Activated CD4-positive, alpha-beta T cell treated with anti-CD3 and anti-CD28 coated beads for 1 hour (primary cell): ENCODE measurements around the gene LYZL4.

Experiments used
- DNase-seq: peaks from one replicate; pipeline ENCODE4 v3.0.0-alpha.2; 2020

LYZL4 gene

DNA sequence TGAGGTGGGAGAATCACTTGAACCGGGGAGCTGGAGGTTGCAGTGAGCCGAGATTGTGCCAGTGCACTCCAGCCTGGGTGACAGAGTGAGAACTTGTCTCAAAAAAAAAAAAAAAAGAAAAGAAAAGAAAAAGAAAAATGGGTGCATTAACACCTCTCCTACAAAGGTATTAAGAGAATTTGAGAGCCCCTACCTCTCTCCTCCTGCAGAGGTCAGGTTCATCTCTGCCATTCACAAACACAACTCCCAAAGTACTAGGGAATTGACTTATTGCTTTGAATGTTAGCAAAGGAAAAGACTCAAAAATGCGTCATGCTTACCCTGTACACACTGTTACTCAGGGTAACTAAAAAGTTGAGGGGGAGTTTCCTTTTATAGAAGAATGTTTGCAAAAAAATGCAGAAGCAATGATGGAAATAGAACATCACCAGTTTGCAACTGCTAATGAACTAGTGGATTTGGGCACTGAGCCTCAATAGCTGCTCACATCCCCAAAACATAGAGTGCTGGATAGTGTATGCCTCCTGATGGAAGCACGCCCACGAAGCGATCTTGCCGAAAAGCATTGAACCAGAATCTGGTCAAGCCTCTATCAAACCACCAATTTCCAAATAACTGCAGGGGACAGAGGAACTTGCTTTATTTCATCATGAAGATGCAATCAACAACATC is 15.5 kb upstream of the LYZL4 start:
- no peak for DNase-seq

DNA sequence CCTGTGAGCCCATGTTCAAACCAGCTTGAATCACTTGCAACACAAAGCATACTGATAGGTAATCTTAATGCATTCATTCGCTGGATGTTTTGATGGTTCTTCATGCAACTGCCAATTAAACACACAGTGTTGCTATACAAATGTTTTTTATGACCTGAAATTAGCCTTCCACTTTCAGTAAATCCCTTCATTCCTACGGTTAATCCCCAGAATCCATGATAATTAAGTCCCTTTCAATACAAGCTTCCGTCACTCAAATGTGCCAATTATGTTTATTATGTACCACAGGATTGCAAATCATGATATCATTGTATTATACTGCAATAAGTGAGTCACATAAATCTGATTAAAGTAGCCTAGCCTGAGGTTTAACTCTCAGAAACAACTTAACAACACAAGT is 14.5 kb upstream of the LYZL4 start:
- no peak for DNase-seq

DNA sequence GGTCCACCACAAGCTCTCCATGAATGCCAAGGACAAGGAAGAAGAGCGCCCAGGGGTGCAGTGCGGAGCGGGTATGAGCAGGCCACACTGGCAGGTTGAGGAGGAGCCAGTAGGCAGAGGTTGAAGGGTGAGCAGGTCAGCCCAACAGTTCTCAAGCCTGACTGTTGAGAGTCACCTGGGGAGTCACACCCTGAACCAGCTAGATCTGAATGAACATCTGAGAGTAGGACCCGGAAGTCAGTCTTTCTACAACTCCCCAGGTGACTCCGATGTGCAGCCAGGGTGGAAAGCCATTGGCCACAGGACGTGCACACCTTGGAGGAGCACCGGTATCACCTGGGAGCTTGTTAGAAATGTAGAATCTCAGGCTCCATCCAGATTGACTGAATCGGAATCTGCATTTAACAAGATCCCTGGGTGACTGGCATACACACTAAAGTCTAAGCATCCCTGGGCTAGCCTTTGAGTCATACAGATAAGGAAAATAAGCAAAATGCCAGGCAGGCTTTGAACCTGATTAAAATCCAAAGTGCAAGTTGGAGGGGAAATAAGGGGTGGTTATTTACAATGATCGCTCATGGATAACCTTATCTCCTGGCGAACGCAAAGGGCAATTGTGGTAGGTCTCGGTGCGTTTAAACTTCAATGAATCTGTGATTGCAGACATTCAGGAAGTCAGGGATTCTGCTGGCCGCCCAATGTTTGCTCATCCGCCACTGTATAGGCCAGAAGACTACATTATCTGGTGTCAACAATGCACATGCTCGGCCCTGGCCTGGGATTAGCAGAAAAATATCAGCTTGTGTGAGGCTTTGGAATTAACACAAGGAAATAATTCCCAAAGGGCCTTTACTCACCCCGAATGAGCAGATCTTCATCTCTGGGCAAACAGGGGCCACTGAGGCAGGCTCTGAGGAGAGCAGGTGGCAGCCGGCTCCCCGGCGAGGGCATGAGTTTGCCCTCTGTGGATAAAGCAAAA is 11.7 kb upstream of the LYZL4 start:
- no peak for DNase-seq

DNA sequence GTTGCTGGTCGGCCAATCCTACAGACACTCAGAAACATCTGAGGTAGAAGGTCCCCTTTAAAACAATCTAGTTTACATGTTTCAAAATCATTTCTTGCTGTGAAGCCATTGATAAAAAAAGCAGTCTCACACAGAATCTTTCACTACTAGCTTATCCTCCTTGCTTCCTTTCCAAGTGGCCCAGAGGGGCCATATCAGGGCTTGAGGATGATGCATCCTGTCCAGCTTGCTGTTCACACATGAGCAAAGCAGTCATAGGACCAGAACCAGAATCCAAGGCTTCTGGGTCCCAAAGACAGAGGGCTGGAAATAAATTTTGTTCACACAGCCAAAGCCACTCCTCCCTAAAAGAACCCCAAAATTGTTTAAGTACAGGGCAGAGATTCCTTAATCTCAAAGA is 9.2 kb upstream of the LYZL4 start:
- DNase-seq = no peak

DNA sequence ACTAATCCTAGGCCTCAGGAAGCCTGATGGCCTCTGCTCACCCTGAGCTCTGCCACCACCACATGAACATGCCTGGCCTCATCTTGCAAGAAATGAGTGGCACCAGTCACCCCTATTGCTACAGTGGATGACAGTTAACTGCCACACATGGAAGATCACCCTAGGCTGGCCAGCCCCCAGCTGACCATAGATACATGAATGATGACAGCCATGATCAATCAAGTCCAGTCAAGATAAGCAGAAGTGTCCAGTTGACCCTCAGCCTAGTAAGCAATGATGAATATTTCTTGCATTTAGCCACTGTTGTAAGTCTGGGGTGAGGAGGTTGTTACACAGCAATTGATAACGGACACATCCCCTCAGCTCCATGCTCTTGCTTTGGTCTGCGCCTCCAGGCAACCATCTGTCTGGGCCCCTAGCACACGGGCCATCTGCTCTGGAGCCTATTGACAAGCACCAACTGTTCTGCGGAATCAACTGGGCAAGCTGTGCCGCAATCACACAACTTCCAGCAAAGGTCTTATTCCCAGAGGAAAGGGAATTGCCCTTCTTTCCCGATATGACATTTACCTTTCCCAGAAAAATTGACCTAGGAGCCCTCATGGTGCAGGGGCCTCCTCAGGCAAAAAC is 2.2 kb upstream of the LYZL4 start:
- no peak for DNase-seq

DNA sequence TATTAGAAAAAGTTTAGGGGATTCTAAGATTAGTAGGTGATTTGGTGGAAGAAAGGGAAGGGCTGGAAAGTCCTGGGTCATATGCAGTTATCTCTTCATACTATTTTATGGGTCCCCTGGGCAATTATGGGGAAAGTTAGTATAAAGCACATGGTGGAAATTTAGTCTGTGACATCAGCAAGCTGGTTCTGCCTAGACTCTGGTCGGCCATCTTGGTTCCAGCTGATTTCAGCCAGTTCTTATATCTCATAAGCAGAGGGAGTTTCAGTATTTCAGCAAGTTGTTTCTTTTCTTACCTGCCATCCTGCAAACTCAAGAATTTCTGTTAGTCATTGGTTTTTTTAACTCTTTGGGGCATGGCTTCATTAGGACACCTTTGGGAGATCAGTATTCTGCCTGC is 1.0 kb upstream of the LYZL4 start:
- DNase-seq = no peak

DNA sequence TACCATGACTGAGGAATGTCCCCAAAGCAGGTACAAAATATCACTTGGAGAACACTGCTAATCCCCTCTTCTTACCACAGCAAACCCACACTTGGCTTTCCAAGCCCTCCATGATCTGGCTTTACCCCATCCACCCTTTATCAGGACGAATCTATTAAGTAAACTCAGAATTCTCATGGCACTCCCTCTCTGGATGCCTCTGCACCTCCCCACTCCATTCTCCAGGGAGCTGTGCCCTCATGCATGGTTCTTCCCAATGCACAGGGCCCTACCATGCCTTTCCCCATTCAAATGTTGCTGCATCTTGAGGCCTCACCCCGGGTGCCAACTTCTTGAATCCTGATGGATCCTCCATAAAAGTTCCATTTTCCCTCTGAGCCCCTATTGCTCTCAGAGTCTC is 2.3 kb downstream of the LYZL4 start:
- DNase-seq = no peak

DNA sequence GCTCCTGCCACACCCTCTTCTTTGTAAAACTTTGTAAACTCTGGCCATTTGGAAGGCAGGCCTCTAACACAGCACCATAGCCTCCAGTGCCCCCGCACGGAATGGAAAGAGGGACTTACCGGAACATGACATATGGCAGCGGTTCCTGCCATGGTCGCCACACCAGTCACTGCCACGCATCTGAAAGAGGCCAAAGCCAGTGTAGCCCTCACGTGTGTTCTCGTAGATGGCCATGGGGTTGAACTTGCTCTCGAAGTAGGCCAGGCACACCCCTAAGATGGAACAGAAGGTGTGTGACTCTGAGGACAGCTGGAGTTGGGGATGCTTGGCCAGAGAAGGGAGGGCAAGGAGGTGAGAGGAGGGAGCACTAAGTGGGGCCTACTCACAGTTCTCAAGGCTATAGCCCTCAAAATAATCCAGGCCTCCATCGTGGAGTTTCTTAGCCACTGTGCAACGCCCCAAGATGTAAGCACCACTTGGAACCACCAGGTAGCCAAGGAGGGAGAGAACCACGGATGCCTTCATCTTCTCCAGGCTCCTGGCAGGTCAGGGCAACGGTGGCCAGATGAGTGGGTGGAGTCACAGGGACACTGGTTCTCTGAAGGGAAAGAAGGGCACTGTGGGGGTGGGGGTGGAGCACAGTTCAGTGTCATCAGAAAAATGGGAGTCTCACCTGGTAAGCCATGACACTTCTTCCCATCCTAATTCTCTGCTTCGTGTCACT is 3.5 kb downstream of the LYZL4 start:
- no peak for DNase-seq

DNA sequence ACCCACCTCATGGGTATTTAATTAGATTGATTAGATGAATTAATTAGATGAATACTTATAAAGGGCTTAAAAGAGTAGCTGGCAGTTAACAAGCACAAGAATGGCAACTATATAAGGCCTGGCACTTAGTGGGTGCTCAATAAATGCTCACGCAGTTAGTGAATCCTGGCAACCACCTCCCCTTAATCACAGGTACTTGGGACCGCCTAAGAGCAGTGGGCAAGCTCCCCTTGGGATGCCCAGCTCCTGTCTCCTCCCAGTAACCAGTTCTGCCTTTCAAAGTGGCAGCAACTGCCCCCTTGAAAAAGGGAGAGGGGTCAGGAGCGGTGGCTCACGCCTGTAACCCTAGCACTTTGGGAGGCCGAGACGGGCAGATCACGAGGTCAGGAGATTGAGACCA is 4.6 kb downstream of the LYZL4 start:
- no peak for DNase-seq

DNA sequence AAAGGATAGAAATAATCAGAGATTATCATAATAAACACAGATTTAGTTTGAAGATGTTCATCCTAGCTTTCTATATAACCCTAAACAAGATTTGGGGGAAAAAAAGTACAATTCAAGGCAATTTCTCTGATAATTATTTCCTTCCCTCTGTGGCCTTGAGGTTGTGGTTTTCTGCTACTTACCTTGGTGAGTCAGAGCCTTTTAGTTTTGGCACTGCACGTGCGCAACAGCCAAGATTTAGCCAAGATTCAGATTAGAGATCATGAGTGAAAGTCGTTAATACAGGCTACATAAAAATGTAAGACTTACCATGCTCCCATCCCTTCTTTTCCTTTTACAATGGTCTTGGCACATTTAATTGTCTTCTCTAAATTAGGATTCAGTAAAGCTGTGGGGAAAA is 6.7 kb downstream of the LYZL4 start:
- no peak for DNase-seq

DNA sequence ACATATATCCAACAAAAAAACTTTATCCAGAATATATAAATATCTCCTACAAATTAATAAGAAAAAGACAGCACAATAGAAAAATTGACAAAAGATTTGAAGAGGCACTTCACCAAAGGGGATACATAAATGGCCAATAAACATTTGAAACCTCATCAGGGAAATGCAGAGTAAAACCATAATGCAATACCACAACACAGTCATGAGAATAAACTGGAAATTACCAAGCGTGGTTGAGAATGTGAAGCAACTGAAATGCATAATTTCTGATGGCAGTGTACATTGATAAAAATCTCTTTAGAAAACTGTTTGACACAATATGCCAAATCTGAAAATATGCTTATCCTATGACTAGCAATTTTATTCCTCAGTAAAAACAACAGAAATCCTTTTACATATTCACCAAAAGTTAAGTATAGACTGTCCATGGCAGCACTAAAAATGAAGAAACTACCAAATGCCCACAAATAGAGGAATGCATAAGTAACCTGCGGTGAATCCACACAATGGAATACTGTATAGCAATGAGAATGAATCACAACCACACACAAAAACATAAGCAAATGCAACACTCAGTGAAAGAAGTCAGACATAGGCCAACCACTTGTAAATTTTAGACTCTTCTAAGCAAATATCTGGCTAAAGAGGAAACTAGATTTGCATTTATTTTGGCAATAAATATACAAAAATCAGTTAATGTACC is 7.9 kb downstream of the LYZL4 start:
- DNase-seq = no peak

DNA sequence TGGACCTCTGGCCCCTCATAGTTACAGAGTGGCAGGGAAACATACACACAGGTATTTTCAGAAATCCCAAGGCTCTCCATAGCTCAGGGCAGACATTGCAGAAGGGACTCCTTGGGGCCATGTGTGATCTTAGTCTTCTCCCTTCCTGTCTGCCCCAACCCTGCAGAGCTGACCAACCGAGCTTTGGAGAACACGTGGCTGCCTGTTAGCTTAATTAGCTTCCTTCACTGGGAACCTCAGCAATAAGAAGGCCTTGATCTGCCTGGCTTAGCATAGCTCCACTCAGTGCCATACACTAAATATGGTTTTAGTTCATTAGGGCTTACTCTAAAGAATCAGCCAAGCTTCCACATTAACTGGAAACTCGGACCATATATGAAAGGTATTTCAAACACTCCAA is 12.3 kb downstream of the LYZL4 start:
- DNase-seq = no peak

DNA sequence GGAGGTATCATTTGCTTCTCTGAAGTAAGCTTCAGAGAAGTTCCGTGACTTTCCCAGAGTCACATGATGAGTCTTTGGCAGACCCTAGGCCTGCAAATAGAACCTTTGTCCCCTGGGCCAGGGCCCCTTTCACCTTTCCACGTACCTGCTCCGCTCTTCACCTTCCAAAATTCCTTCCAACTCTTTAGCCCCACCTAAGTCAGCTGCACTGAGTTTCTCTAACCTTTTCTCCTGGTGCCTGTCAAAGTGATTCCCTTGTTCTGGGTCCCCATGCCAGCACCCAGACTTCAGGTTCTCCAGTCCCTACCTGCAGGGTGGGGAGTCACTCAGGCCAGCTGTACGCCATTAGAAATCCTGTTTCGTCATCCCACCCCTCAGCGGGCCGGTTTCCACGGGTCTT is 12.8 kb downstream of the LYZL4 start:
- DNase-seq = no peak

DNA sequence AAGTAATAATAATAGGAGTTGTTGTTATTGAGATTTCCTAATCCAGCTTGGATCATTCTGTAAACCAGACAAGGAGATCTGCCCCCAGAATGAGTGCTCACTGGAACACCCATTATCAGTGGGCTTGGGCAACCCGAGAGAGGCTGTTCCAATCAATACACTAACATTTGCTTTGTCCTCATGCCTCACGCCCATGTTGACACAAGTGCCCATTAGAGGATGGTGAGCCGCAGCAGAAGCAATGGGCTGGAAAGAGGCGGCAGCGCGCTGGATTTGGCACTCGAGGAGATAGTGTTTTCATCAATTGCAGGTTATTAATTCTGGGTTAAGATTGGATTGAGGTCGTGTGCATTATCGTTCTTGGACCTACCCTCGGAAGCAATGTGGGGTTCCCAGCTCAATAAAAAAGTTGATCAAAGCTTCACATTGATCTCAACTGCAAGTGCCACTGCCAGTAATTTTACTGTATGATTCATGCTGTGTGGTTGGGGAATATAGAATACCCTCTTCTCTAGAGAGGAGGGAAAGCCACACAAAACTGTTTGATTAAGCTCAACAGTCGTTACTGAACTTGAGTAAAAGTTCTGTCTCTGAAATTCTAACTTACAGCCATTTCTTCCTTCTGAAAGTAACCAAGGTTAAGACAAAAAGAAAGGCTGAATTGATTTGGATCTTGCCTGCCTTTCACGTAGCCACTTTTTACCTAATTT is 15.7 kb downstream of the LYZL4 start:
- DNase-seq = no peak

DNA sequence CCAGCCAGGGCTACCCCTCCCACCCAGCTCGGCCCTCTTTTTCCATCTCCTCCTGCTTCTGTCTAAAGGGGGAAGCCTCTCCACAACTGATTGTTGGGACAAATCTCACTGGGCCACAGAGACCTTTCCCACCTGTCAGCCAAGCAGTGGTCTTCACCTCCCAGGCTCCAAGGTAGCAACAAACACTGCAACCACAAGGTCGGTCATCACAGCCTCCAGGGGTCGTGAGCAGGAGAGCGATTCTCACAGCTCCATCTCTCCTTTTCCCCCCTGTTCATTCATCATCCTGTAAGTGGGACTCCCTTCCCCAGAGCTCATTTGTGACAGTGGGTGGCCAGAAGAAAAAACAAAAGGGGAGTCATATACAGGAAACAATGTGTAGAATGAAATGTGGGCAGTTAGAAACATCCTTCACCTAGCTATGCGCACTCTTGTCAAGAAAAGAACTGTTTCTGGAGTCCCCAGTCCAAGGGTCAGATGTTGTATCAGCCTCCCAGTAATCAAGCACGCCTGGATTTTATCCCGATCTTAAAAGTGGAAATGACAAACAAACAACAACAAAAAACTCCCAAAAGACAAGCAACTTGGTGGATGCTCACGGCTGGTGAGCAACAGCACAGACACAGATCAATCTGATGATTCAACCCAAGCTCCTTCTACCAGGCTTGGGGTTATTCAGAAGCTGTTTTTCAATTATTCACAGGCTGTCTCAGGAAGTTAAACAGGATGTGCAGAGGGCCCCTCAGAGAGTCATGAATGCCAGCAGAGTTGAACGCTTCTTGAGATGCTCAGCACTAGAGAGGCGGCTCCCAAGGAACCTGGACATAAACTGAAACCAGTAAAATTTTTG is 22.4 kb downstream of the LYZL4 start:
- peak; percentile 11 for DNase-seq

DNA sequence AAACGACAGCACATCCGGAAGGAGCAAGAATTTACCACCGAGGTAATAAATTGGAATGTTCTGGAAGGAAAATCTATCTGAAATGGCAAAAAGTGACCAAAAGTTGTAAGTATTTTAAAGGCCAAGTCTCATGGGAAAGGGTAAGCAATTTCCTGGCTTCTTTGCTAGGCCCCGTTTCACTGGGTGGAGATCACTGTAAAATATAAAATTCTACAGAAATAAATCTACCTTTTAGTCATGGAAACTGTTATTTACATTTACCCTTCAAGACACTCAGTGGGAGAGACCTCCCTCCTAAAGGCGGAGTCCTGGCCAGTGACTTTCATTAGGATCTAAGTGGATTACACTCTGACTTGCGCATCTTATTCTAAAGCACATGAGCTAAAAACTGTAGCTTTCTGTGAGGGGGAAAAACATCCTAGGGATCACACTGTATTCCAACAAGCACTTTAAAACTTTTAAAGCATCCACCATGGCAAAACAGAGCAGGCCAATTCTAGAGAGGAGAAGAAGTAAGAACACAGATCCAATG is 28.8 kb downstream of the LYZL4 start:
- no peak for DNase-seq

DNA sequence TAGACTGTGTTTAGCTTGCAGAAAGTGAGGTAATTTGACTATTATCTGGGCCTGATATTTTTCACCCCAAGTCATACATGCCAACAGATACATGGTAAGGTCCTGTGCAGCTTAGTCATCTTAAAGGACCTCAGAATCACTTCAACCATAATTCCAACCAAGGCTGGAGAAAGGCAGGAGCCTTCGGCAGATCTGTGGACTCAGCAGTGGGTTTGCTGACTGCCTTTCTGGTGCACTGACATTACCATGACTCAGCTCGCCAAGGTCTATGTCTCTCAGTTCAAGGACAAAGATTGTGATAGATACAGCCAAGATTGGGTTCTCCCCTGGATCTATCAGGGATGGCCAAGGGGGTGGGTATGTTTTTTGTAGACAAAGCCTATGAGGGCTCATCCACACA is 32.7 kb downstream of the LYZL4 start:
- DNase-seq = no peak

DNA sequence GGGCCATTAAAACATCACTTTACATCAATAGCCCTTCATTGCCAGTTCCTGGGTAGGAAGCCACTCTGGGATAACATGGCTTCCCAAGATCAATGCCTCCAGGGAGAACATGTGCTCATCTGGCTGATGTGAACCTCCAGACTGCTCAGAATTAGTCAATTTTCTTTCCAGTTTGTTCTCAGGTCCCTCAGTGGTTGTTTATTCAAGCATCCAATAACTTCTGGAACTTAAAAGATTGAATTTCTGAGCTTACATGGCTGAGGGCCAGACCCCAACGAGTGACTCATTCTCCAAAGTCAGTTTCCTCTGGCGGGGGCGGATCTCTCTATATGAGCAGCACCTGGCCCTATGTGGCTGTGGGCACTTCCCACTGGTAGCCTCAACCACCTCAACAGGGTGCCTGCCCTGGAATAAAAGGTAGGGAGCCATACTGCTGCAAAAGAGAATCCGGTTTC is 34.0 kb downstream of the LYZL4 start:
- DNase-seq = no peak

DNA sequence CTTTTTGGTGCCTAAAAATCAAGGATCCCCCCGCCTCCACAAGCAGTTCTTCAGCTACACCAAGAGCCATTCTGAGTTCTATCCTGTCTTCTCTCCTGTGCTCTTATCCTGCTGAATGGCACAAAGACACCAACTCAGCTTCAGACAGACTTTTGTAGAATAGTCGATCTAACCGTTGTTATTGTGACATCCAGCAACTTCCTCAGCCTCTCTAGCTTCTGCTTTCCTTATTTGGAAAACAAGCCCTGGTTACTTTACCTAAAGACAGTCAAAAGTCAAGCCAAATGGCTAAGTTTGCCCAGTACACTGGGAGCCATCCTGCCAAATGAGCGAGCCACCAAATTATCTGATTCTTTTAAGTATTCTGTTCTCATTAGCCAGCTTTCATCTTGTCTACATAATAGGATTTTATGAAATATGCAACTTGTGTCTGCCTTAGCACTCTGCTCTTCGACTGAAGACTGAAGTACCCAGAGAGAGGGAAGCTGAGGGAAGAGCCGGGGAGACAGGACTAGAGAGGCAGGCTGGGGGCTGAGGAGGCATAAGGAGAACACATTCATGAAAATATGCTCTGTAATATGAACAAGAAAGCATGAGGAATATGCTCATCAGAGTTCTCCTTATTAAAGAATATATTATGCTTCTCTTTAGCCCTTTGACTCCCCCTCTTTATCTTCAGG is 35.1 kb downstream of the LYZL4 start:
- DNase-seq = no peak

DNA sequence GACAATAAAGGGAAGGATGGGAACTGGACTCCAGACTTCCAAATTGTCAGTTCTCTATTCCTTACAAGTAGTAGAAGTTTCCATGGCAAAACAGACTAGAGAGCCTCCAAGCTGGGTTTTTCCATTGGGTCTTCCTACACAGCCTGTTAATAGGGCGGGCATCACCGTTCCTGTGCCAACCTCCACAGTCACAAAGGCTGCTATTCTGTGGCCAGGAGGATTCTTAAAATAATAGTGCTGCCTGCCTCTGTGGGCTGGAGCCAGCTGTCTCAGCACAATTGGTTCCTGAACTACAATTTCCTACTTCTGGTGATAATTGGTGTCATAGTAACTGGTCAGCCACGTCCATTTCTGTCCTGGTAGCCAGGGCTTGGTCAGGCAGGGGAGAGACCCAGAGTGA is 38.6 kb downstream of the LYZL4 start:
- no peak for DNase-seq
